ENCODE data around the gene KRTAP3-3.

- TF ChIP-seq CTCF (IDR thresholded peaks at IDR 0.05; ENCODE audit: borderline replicate concordance, extremely low read depth, low read length, poor library complexity, severe bottlenecking) (no peak), EZH2 (IDR thresholded peaks at IDR 0.05; ENCODE audit: borderline replicate concordance, low read depth, low read length, severe bottlenecking) (no peak)
Observed at GRCh38 chr17:40974366-40974765, 19.6 kb downstream of the KRTAP3-3 start.
